Measurements from ENCODE around the gene TNIK. TPM values are rescaled to one million over a fixed set of nuclear protein-coding genes. Genes with fewer than 3 reads are reported as not detected.

Gene TNIK
- total and polyA plus RNA-seq, 10 of the 15 experiments (the other 5 are each of a cell fraction or from before 2014, with no cell fraction given): 13.9 to 74.3 (median 48.2) TPM

GRCh38 chr3:171157980-171158379 is 302.2 kb downstream of the TNIK start (continued):
- no peak for TF ChIP-seq NFIC (IDR thresholded peaks at IDR 0.05; ENCODE audit: low read depth, low read length)
- no peak for TF ChIP-seq SUPT20H (IDR thresholded peaks at IDR 0.05; ENCODE audit: borderline replicate concordance, control insufficient read depth, low read depth, low read length)
- no peak for TF ChIP-seq RCOR1 (conservative IDR thresholded peaks at IDR 0.05; ENCODE audit: low read depth, low read length)
- no peak for TF ChIP-seq ZNF207 (IDR thresholded peaks at IDR 0.05; ENCODE audit: borderline replicate concordance)
- no peak for TF ChIP-seq JUND (IDR thresholded peaks at IDR 0.05; ENCODE audit: low read depth, low read length)
- no peak for TF ChIP-seq RAD21 (IDR thresholded peaks at IDR 0.05; ENCODE audit: insufficient read depth, low read depth, low read length)
- no peak for TF ChIP-seq YY1 (IDR thresholded peaks at IDR 0.05; ENCODE audit: low read depth, low read length)
- TF ChIP-seq RB1 (IDR thresholded peaks at IDR 0.05; ENCODE audit: borderline replicate concordance): no peak
- TF ChIP-seq IKZF2 (IDR thresholded peaks at IDR 0.05): no peak
- no peak for TF ChIP-seq MLLT1 (IDR thresholded peaks at IDR 0.05)
- TF ChIP-seq KLF5 (IDR thresholded peaks at IDR 0.05; ENCODE audit: partially characterized antibody): no peak
- TF ChIP-seq ESRRA (IDR thresholded peaks at IDR 0.05; ENCODE audit: low read length): no peak
- no peak for TF ChIP-seq MTA3 (IDR thresholded peaks at IDR 0.05; ENCODE audit: borderline replicate concordance, low read length)

- Histone ChIP-seq H3K4me1 (ENCODE audit: control insufficient read depth, insufficient read depth, low read length) (no peaks in the 10 kb centered on the region), H2AFZ (ENCODE audit: control insufficient read depth, low read depth, low read length) (no peak overlapping the region), H3K4me3 (no peak overlapping the region), H3K9me3 (replicated peaks; ENCODE audit: control insufficient read depth, insufficient read depth, low read length) (no peaks in the 10 kb centered on the region), H3K36me3 (ENCODE audit: control insufficient read depth in 2 of 2, insufficient read depth in 2 of 2, low read length in 1 of 2) (peaks cover 18 to 56% of the 10 kb centered on the region in 2 experiments), H3K27me3 (replicated peaks in 1 of 2; ENCODE audit: control insufficient read depth in 2 of 2, insufficient read depth in 2 of 2, low read length in 1 of 2) (no peaks in the 10 kb centered on the region), H3K4me2 (ENCODE audit: control insufficient read depth, insufficient read depth) (no peak overlapping the region), H3K9ac (ENCODE audit: control insufficient read depth, insufficient read depth, low read length) (no peak overlapping the region), H3K27ac (ENCODE audit: control insufficient read depth, insufficient read depth) (no peak overlapping the region), H3K79me2 (ENCODE audit: control insufficient read depth, insufficient read depth, low read length) (no peaks in the 10 kb centered on the region), H4K20me1 (ENCODE audit: control insufficient read depth, insufficient read depth) (no peaks in the 10 kb centered on the region)
- ChIA-PET RAD21 (ENCODE audit: unreplicated experiment) (interaction anchor here (1.3 kb wide), 1 partner anchor 409 kb away, joined by 4 read pairs; no protein-coding TSS in a partner anchor), SMC1A (ENCODE audit: uncharacterized antibody, unreplicated experiment) (interaction anchor here (1.1 kb wide), 1 partner anchor 408 kb away, joined by 5 read pairs; no protein-coding TSS in a partner anchor), POLR2A (interaction anchor here (1.1 kb wide), 1 partner anchor 34 kb away, joined by 4 read pairs; no protein-coding TSS in a partner anchor), CTCF (interaction anchor here (2.2 kb wide), 1 partner anchor 409 kb away, joined by 10 read pairs; no protein-coding TSS in a partner anchor)
- intact Hi-C loops (cut with micrococcal nuclease; ENCODE audit: unreplicated experiment) (no loop called here), in situ Hi-C loops (cut with MboI) (loop anchor here (5.0 kb wide), 1 partner anchor 410 kb away; no protein-coding TSS in a partner anchor)
- TF ChIP-seq CEBPB (IDR thresholded peaks at IDR 0.05; ENCODE audit: borderline replicate concordance in 1 of 2, low read depth in 2 of 2, low read length in 2 of 2) (no peak), POLR2A (IDR thresholded peaks at IDR 0.05; ENCODE audit: low read depth, low read length) (peak; percentile 48)
- FAIRE-seq (no peak), ATAC-seq (no peak), DNase-seq (ENCODE audit: low read depth, low spot score) (no peak)
- WGBS (ENCODE audit: insufficient coverage, insufficient replicate concordance, low lambda C conversion rate, missing lambda C conversion rate): 97% methylated on average over 13 of the region's 14 CpGs
- BruUV-seq (replicated peaks): no TSS peak
Measured at GRCh38 chr3:171157286-171157685, 302.9 kb downstream of the TNIK start.

Data from GM12878 (cell line).